Prostate gland (tissue), 2 donors: Measurements from ENCODE around the gene U2AF2.

Experiments used
- POLR2A ChIP-seq: fragments of 450-650 bp; IDR thresholded peaks from one replicate; pipeline ENCODE4 v1.6.1; 2016; ENCODE audit warnings: antibody characterized with exemption, mild to moderate bottlenecking
- POLR2AphosphoS5 ChIP-seq: sonication (generic); formaldehyde crosslinking; IDR thresholded peaks from one replicate; pipeline ENCODE4 v1.6.1; 2017; ENCODE audit warnings: antibody characterized with exemption
- TF ChIP-seq, protein P1 (sequence below), 4 experiments: fragments of 200-600 bp in 2 of 4; fragments of 450-650 bp in 2 of 4; sonication (generic) in 2 of 4; IDR thresholded peaks; 1 replicate in 3 of 4; 2 replicates in 1 of 4; pipeline ENCODE4 v1.5.1; 2016 to 2019; ENCODE audit warnings: antibody characterized with exemption in 4 of 4, mild to moderate bottlenecking in 2 of 4, moderate library complexity in 2 of 4

- TF ChIP-seq, protein P1, sequence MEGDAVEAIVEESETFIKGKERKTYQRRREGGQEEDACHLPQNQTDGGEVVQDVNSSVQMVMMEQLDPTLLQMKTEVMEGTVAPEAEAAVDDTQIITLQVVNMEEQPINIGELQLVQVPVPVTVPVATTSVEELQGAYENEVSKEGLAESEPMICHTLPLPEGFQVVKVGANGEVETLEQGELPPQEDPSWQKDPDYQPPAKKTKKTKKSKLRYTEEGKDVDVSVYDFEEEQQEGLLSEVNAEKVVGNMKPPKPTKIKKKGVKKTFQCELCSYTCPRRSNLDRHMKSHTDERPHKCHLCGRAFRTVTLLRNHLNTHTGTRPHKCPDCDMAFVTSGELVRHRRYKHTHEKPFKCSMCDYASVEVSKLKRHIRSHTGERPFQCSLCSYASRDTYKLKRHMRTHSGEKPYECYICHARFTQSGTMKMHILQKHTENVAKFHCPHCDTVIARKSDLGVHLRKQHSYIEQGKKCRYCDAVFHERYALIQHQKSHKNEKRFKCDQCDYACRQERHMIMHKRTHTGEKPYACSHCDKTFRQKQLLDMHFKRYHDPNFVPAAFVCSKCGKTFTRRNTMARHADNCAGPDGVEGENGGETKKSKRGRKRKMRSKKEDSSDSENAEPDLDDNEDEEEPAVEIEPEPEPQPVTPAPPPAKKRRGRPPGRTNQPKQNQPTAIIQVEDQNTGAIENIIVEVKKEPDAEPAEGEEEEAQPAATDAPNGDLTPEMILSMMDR (IDR thresholded peaks at IDR 0.05), result no peak
- TF ChIP-seq POLR2A, result no peak
- TF ChIP-seq POLR2AphosphoS5, result no peak
Measured at GRCh38 chr19:55633861-55634260, 21.0 kb upstream of the U2AF2 start.
